OCI-LY1 (cell line): ENCODE results near the gene SSH3.

Experiments
- CTCF ChIP-seq: fragments of 200-600 bp; sonication (generic), shearing (Covaris generic); IDR thresholded peaks from 2 replicates; pipeline ENCODE4 v1.5.1; 2017; ENCODE audit warnings: mild to moderate bottlenecking, antibody characterized with exemption, low read length, moderate library complexity, mixed read lengths
- EZH2 ChIP-seq: fragments of 200-600 bp; sonication (generic), shearing (Covaris generic); IDR thresholded peaks from 2 replicates; pipeline ENCODE4 v1.8.0; 2017; ENCODE audit warnings: borderline replicate concordance, mixed run types, mild to moderate bottlenecking, antibody characterized with exemption, low read length, moderate library complexity, mixed read lengths

DNA sequence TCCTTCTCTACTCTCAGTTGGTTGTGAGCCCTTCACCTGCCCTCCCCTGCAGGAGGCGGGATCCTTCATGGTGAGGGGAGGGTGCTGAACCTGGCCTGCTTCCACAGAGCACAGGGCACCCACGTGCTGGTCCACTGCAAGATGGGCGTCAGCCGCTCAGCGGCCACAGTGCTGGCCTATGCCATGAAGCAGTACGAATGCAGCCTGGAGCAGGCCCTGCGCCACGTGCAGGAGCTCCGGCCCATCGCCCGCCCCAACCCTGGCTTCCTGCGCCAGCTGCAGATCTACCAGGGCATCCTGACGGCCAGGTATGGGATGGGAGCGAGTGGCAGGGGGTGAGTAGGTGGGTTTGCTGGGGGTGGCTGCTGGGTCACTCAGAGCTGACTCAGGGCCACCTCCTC lies 6.3 kb downstream of the SSH3 start:
- TF ChIP-seq CTCF, result no peak
- no peak for TF ChIP-seq EZH2
